Endometrial microvascular endothelial cells (primary cell): Measurements from ENCODE around the gene CAMK2D. TPM values are rescaled to one million over a fixed set of nuclear protein-coding genes. Genes with fewer than 3 reads are reported as not detected.

Experiments used
- in situ Hi-C: cut with HindIII; loops from 2 replicates; pipeline ENCODE4 v1.10.0; 2017; ENCODE audit warnings: low sequenced_read_pairs, low pct_unique_long_range_greater_than_20kb; ENCODE audit errors: inconsistent ontology term
- total RNA-seq: library from RNA; depleted of rRNA; stranded (reverse); fragments of >200 nt; gene quantifications from one replicate; pipeline ENCODE4 v1.2.3, GENCODE V29; 2015; ENCODE audit errors: inconsistent ontology term

Gene CAMK2D
- total RNA-seq, 1 donor from 2014 or later: 30.9 TPM

GRCh38 chr4:113593400-113594230, 167.9 kb downstream of the CAMK2D start:
- in situ Hi-C loops: no loop called here

GRCh38 chr4:113591982-113592381, 169.6 kb downstream of the CAMK2D start:
- in situ Hi-C loops: no loop called here

GRCh38 chr4:113588895-113589668, 172.5 kb downstream of the CAMK2D start:
- in situ Hi-C loops: no loop called here

GRCh38 chr4:113587640-113588275, 173.8 kb downstream of the CAMK2D start:
- in situ Hi-C loops: no loop called here

GRCh38 chr4:113587156-113587555, 174.4 kb downstream of the CAMK2D start:
- in situ Hi-C loops: no loop called here

GRCh38 chr4:113586072-113586471, 175.5 kb downstream of the CAMK2D start:
- in situ Hi-C loops: no loop called here

GRCh38 chr4:113584407-113585150, 177.0 kb downstream of the CAMK2D start:
- in situ Hi-C loops: no loop called here

GRCh38 chr4:113582737-113583136, 178.8 kb downstream of the CAMK2D start:
- in situ Hi-C loops: no loop called here

- in situ Hi-C loops: no loop called here
These were observed 182.2 kb downstream of the CAMK2D start for GRCh38 chr4:113579360-113579759.

- in situ Hi-C loops: no loop called here
These were observed 184.4 kb downstream of the CAMK2D start for GRCh38 chr4:113576947-113577678.

- in situ Hi-C loops: no loop called here
These were observed 186.1 kb downstream of the CAMK2D start for GRCh38 chr4:113575401-113575800.

- in situ Hi-C loops: no loop called here
These were observed 186.9 kb downstream of the CAMK2D start for GRCh38 chr4:113574636-113575103.

- in situ Hi-C loops: no loop called here
These were observed 188.9 kb downstream of the CAMK2D start for GRCh38 chr4:113572620-113573019.

GRCh38 chr4:113566015-113566795, 195.3 kb downstream of the CAMK2D start:
- in situ Hi-C loops: no loop called here

- in situ Hi-C loops: no loop called here
These were observed 195.9 kb downstream of the CAMK2D start for GRCh38 chr4:113565702-113566012.

GRCh38 chr4:113564493-113564892, 197.0 kb downstream of the CAMK2D start:
- in situ Hi-C loops: no loop called here

- in situ Hi-C loops: no loop called here
These were observed 197.7 kb downstream of the CAMK2D start for GRCh38 chr4:113563691-113564378.
